DMS114 treated with DMSO at 0.1 percent for 48 hours (cell line): ENCODE data around the gene ZSCAN25.
"Not testable (repeated sequence)": the region's sequence is repeated elsewhere in the genome, so short reads cannot be mapped to it uniquely, and the experiment has no call there.

ENCODE experiments used
- DNase-seq: peaks from one replicate; lab custom pipeline; 2025; ENCODE audit not compliant: unreplicated experiment; lab: John Stamatoyannopoulos, UW

ZSCAN25 gene

GRCh38 chr7:99644431-99644830 is 27.7 kb downstream of the ZSCAN25 start:
- DNase-seq, result no peak

DNA sequence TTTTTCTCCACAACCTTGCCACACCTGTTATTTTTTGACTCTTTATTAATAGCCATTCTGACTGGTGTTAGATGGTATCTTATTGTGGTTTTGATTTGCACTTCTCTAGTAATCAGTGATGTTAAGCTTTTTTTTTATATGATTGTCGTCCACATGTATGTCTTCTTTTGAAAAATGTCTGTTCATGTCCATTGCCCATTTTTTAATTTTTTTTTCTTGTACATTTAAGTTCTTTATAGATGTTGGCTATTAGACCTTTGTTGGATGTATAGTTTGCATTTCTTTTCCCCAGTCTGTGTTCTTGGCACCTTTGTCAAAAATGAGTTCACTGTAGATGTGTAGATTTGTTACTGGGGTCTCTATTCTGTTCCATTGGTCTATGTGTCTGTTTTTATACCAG is 28.8 kb downstream of the ZSCAN25 start:
- DNase-seq, result no peak

DNA sequence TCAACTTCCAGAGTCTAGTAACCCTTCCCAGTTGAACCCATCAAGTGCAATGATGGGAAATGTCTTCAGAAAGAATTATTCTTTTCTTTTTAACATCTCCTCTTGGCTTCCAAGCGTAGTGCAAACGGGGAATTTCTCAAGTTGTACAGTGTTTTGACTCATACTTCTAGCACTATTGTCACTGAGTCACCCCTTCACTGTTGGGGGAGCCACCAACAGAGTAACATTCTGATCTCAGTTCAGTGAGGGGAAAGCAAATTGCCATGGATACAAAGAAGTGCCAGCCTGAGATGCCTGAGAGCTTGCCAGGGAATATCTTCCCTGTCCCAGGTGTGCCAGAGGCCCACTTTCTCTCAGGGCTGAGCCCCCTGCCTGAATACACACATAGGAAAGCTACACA is 32.1 kb downstream of the ZSCAN25 start:
- no peak for DNase-seq

DNA sequence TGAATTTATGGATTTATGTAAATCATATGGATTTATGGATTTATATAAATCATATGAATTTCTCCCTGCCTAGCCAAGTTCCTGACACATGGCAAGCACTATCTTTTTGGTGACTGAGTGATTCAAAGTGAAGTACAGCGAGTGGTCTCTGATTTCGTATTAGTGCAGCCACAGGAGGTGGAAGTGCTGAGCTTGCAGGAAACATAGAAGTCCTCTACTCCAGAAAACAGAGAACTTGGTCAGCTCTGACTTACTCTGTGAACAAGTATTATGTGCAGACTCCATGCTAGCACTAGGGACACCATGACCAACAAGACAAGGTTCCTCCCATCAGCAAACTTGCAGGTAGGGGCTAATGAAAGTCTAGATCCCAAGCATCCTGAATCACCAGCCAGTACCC is 34.5 kb downstream of the ZSCAN25 start:
- no peak for DNase-seq

- no peak for DNase-seq
These were observed 35.9 kb downstream of the ZSCAN25 start for GRCh38 chr7:99652671-99653070.

DNA sequence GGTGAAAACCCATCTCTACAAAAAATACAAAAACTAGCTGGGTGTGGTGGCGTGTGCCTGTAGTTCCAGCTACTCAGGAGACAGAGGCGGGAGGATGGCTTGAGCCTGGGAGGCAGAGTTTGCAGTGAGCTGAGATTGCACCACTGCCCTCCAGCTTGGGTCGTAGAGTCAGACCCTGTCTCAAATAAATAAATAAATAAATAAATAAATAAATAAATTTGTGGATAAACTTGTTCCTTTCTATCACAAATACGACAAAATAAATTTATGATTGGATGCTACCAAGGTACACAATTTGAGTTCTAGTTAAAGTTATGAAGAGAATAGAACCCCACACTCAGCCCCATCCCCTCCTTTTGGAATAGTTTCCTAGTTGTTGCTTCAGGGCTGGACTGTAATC is 36.5 kb downstream of the ZSCAN25 start:
- DNase-seq, result not testable (repeated sequence)

DNA sequence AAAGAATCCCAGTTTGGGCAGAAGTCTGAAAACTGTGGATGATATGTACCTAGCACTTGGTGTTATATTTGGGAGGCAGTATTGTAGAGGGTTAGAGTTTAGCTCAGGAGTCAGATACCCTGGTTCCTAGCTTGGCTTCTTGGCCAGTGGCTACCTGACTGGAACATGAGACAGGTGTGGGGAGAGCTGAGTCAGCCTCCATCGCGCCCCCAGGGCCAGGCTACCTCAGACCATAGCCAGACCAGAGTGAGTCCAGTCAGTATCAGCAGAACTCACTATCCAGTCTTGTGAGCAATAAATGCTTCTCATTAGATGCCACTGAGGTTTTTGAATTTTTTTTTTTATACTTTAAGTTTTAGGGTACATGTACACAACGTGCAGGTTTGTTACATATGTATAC is 37.0 kb downstream of the ZSCAN25 start:
- DNase-seq, result no peak

DNA sequence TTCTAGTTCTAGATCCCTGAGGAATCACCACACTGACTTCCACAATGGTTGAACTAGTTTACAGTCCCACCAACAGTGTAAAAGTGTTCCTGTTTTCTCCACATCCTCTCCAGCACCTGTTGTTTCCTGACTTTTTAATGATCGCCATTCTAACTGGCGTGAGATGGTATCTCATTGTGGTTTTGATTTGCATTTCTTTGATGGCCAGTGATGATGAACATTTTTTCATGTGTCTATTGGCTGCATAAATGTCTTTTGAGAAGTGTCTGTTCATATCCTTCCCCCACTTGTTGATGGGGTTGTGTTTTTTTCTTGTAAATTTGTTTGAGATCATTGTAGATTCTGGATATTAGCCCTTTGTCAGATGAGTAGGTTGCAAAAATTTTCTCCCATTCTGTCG is 37.9 kb downstream of the ZSCAN25 start:
- DNase-seq, result not testable (repeated sequence)

DNA sequence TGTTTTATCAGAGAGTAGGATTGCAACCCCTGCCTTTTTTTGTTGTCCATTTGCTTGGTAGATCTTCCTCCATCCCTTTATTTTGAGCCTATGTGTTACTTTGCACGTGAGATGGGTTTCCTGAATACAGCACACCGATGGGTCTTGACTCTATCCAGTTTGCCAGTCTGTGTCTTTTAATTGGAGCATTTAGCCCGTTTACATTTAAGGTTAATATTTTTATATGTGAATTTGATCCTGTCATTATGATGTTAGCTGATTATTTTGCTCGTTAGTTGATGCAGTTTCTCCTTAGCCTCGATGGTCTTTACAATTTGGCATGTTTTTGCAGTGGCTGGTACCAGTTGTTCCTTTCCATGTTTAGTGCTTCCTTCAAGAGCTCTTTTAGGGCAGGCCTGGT is 41.1 kb downstream of the ZSCAN25 start:
- not testable (repeated sequence) for DNase-seq

- no peak for DNase-seq
These were observed 48.7 kb downstream of the ZSCAN25 start for GRCh38 chr7:99665312-99666012.

GRCh38 chr7:99666013-99666395 is 49.3 kb downstream of the ZSCAN25 start:
- no peak for DNase-seq

- DNase-seq, result no peak
These were observed 50.4 kb downstream of the ZSCAN25 start for GRCh38 chr7:99667179-99667578.

DNA sequence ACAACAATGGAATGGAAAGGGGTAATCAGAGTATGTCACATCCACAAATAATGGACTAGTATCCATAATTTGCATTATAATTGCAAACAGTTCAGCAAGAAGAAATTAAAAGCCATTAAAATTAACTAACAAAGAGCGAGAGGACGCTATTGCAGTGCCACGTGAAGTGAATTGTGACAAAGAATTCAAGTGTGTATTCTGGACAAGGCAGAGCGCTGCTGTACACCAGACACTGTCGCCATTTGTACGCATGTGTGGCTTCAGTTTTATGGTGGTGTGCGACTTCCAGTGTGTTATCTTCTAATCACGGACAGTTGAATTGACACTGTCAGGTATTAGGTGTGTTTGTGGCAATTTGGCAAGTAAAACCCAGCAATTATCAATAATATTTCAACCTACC is 51.8 kb downstream of the ZSCAN25 start:
- no peak for DNase-seq

GRCh38 chr7:99669782-99670181 is 53.0 kb downstream of the ZSCAN25 start:
- DNase-seq, result no peak

- DNase-seq, result no peak
These were observed 55.8 kb downstream of the ZSCAN25 start for GRCh38 chr7:99672573-99672972.

GRCh38 chr7:99674995-99675742 is 58.4 kb downstream of the ZSCAN25 start:
- no peak for DNase-seq

DNA sequence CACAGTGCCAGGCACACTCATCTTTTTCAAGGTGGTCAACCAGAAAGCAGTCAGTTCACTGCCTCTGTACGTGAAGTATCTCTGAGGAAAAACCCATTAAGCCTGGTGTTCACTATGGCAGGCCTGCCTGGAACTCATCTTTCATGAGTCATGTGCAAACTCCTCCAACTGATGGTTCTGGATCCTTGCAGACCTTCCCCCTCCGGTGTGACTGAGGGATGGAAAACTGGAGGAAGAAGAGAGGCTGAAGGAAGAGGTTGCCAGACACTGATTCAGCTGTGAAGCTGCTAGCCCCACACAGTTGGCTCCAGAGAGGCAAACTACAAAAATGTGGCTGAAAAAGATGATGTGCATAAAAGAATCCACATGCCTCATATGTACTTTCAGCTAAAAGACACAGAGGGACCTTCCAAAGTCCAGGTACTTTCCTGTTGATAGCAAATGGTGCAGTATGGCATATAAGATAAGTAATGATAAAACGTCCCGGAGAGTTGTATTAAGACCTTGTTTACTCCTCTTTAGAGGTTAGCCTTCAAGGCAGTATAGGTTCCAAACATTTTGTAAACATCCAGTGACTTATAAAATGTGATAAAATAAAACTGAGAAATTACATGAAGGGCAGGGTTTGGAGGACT is 60.4 kb downstream of the ZSCAN25 start:
- no peak for DNase-seq

GRCh38 chr7:99677648-99678045 is 60.9 kb downstream of the ZSCAN25 start:
- no peak for DNase-seq

GRCh38 chr7:99679032-99679399 is 62.3 kb downstream of the ZSCAN25 start:
- no peak for DNase-seq

- DNase-seq, result no peak
These were observed 62.9 kb downstream of the ZSCAN25 start, which contains the start of gene CYP3A5 for GRCh38 chr7:99679400-99680191. CYP3A5 (minus strand) TSS chr7:99679996; CDS start chr7:99679896, 100 bp downstream.
